A673 (cell line): ENCODE data around the gene SLC7A1. TPM values are rescaled to one million over a fixed set of nuclear protein-coding genes. Genes with fewer than 3 reads are reported as not detected.

Experiments used
- BruUV-seq: library from RNA; stranded (reverse); fragments of 400-500 nt; replicated peaks from 2 replicates; lab custom pipeline; 2021; lab: Mats Ljungman, UMichigan
- CTCF ChIA-PET: fragments of 300-600 bp; sonication (Branson Sonifier 250); formaldehyde crosslinking; loops from one replicate; lab custom pipeline; 2022; ENCODE audit warnings: antibody characterized with exemption; lab: Charles Lee
- POLR2A ChIA-PET: fragments of 300-600 bp; sonication (Branson Sonifier 250); formaldehyde crosslinking; loops from one replicate; lab custom pipeline; 2022; ENCODE audit warnings: antibody characterized with exemption; ENCODE audit not compliant: low non-redundant PET; lab: Charles Lee
- DNase-seq: peaks from one replicate; pipeline ENCODE4 v3.0.0-alpha.2; 2015; ENCODE audit warnings: low spot score
- H3K27ac ChIP-seq: fragments of 200-600 bp; sonication (generic); 2 replicates; pipeline ENCODE4 v1.5.1; 2016; ENCODE audit warnings: mixed run types, low read depth, mild to moderate bottlenecking, mixed read lengths, antibody characterized with exemption, low read length; ENCODE audit not compliant: poor library complexity, severe bottlenecking
- H3K27me3 ChIP-seq: fragments of 200-600 bp; sonication (generic); replicated peaks from 2 replicates; pipeline ENCODE4 v1.6.1; 2017; ENCODE audit warnings: mixed run types, low read depth, mild to moderate bottlenecking, mixed read lengths, antibody characterized with exemption, low read length; ENCODE audit not compliant: insufficient read depth, poor library complexity
- H3K36me3 ChIP-seq: fragments of 200-600 bp; sonication (generic); 2 replicates; pipeline ENCODE4 v1.6.1; 2016; ENCODE audit warnings: mixed run types, mild to moderate bottlenecking, mixed read lengths, antibody characterized with exemption, low read length; ENCODE audit not compliant: insufficient read depth, poor library complexity, severe bottlenecking
- H3K4me1 ChIP-seq: fragments of 200-600 bp; sonication (generic); 2 replicates; pipeline ENCODE4 v1.6.1; 2017; ENCODE audit warnings: mixed run types, mild to moderate bottlenecking, mixed read lengths, antibody characterized with exemption, low read length; ENCODE audit not compliant: insufficient read depth, poor library complexity, severe bottlenecking
- H3K4me3 ChIP-seq: fragments of 200-600 bp; sonication (generic); 2 replicates; pipeline ENCODE4 v1.5.1; 2016; ENCODE audit warnings: low read depth, mixed run types, mild to moderate bottlenecking, mixed read lengths, low read length; ENCODE audit not compliant: poor library complexity, severe bottlenecking
- H3K9me3 ChIP-seq: fragments of 200-600 bp; sonication (generic); 2 replicates; pipeline ENCODE4 v1.6.1; 2016; ENCODE audit warnings: mixed run types, low read depth, mild to moderate bottlenecking, mixed read lengths, antibody characterized with exemption, low read length; ENCODE audit not compliant: poor library complexity, severe bottlenecking
- EZH2 ChIP-seq: fragments of 200-600 bp; sonication (generic); IDR thresholded peaks from 2 replicates; pipeline ENCODE4 v1.6.1; 2017; ENCODE audit warnings: borderline replicate concordance, low read depth, mild to moderate bottlenecking, mixed read lengths, antibody characterized with exemption, low read length; ENCODE audit not compliant: poor library complexity, severe bottlenecking
- intact Hi-C: fragments of 100-400 bp; cut with micrococcal nuclease; formaldehyde crosslinking; loops from one replicate; pipeline ENCODE4 v1.10.0; 2022; ENCODE audit not compliant: unreplicated experiment
- total RNA-seq: library from RNA; stranded (reverse); gene quantifications from 2 replicates; pipeline ENCODE4 v1.2.3, GENCODE V29; 2021
- TF ChIP-seq, protein P1 (sequence below): fragments of 300-800, 200-600 bp; sonication (generic); conservative IDR thresholded peaks from 2 replicates; pipeline ENCODE4 v1.5.1; 2017; ENCODE audit warnings: low read depth, mild to moderate bottlenecking, antibody characterized with exemption, low read length, moderate library complexity, mixed read lengths

SLC7A1 gene
- total RNA-seq, 1 experiment from 2014 or later = 81.6 TPM

DNA sequence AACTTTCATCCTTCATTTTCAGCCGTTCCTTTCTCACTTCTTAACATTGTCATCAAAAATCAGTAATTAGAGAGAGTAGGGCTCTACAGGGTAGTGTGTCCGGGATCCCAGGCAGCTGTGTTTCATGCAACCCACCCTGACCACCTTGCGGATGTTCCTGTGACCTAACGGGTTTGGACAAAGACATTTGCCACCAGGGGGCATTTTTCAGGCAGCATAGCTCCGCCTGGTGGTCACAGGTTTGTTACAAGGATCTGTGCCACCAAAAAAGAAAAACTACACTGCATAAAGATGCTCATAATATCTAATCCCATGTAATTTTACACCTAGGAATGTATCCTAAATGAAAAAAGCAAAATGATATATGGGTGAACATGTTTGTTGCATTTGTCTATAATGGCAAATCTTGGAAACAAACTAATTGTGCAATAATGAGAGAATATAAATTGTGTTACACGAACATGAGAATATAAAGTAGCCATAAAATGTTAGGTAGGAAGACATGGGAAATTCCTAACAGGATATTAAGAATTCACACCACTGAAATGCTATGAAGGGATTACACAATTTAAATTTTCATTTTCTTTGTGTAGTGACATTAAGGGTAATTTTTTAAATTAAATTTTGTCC lies 123.0 kb downstream of the SLC7A1 start:
- H3K4me1 ChIP-seq = no peaks in the 10 kb centered on the region
- no peaks in the 10 kb centered on the region for H3K36me3 ChIP-seq
- CTCF ChIA-PET = interaction anchor here (0.6 to 1.5 kb wide), 3 partner anchors 12 to 266 kb away, joined by 3 to 10 read pairs (median 3); no protein-coding TSS in a partner anchor
- H3K27ac ChIP-seq = no peak overlapping the region
- peak; percentile 61 for DNase-seq
- intact Hi-C loops = no loop called here
- no peak overlapping the region for H3K4me3 ChIP-seq
- TF ChIP-seq EZH2 = no peak
- TF ChIP-seq, protein P1, sequence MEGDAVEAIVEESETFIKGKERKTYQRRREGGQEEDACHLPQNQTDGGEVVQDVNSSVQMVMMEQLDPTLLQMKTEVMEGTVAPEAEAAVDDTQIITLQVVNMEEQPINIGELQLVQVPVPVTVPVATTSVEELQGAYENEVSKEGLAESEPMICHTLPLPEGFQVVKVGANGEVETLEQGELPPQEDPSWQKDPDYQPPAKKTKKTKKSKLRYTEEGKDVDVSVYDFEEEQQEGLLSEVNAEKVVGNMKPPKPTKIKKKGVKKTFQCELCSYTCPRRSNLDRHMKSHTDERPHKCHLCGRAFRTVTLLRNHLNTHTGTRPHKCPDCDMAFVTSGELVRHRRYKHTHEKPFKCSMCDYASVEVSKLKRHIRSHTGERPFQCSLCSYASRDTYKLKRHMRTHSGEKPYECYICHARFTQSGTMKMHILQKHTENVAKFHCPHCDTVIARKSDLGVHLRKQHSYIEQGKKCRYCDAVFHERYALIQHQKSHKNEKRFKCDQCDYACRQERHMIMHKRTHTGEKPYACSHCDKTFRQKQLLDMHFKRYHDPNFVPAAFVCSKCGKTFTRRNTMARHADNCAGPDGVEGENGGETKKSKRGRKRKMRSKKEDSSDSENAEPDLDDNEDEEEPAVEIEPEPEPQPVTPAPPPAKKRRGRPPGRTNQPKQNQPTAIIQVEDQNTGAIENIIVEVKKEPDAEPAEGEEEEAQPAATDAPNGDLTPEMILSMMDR = peak; percentile 97
- POLR2A ChIA-PET = no interaction called here
- BruUV-seq = no TSS peak
- no peaks in the 10 kb centered on the region for H3K27me3 ChIP-seq
- no peaks in the 10 kb centered on the region for H3K9me3 ChIP-seq

DNA sequence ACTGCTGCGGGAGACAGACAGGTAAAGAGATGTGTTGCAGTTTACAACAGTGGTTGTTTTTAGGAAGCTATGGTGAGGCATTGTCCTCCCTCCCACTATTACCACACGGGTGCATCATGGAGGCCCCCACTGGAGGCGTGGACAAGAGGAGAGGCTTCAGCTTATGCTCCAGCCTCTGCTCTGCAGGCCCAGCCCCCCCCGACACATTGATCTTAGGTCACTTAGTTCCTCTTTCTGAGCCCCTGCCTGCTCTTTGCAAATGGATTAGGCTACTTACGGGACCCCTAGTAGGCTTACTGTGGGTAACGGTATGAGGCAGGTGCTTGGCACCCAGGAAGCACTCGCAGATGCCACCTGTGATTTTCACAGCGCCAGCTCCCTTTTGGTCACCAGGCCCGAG lies 123.9 kb downstream of the SLC7A1 start:
- no peaks in the 10 kb centered on the region for H3K4me1 ChIP-seq
- no peak overlapping the region for H3K27ac ChIP-seq
- TF ChIP-seq EZH2 = no peak
- TF ChIP-seq, protein P1 = no peak
- CTCF ChIA-PET = interaction anchor here (1.5 kb wide), 1 partner anchor 13 kb away, joined by 3 read pairs; no protein-coding TSS in a partner anchor
- H3K27me3 ChIP-seq = no peaks in the 10 kb centered on the region
- intact Hi-C loops = no loop called here
- H3K9me3 ChIP-seq = no peaks in the 10 kb centered on the region
- no peak for DNase-seq
- H3K4me3 ChIP-seq = no peak overlapping the region
- no peaks in the 10 kb centered on the region for H3K36me3 ChIP-seq
- BruUV-seq = no TSS peak
- POLR2A ChIA-PET = no interaction called here

DNA sequence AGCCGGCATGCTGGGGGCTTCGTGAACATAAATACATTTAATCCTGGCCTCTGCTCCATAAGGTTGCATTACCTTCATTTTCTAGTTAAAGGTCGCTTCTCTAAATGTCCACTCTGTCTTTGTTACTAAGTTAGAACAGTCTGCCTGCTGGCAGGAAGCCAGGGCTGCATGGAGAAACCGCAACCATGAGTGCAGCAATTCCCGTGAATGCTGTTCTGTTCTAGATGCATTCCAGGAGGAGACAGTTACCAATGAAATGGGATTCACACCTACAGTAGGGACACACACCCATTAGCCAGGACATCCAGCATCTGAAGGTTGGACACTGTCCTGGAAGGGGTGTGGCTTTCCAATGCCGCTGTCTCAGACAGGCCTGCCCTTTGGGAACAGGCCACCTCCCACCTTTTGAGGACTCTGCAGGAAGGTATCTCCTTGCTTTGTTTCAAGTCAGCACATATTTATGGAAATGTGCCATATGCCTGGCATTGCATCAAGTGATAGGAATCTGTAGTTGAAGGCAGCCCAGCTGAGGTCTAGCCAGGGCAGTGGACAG lies 129.7 kb downstream of the SLC7A1 start:
- no peak overlapping the region for H3K27ac ChIP-seq
- intact Hi-C loops = no loop called here
- no peaks in the 10 kb centered on the region for H3K4me1 ChIP-seq
- no peaks in the 10 kb centered on the region for H3K27me3 ChIP-seq
- TF ChIP-seq EZH2 = no peak
- TF ChIP-seq, protein P1 = no peak
- CTCF ChIA-PET = no interaction called here
- POLR2A ChIA-PET = no interaction called here
- no peak for DNase-seq
- BruUV-seq = no TSS peak
- H3K9me3 ChIP-seq = no peaks in the 10 kb centered on the region
- no peak overlapping the region for H3K4me3 ChIP-seq
- no peaks in the 10 kb centered on the region for H3K36me3 ChIP-seq
